HG03159 (cell line): ENCODE data around the gene RUSC2.
"Not testable (repeated sequence)": the region's sequence is repeated elsewhere in the genome, so short reads cannot be mapped to it uniquely, and the experiment has no call there.

Source experiments
- ATAC-seq: cut with Tn5 transposase; IDR thresholded peaks from one replicate; pipeline ENCODE4 v1.9.1; 2021; ENCODE audit warnings: mild to moderate bottlenecking, moderate library complexity; ENCODE audit not compliant: unreplicated experiment

The RUSC2 gene, protein sequence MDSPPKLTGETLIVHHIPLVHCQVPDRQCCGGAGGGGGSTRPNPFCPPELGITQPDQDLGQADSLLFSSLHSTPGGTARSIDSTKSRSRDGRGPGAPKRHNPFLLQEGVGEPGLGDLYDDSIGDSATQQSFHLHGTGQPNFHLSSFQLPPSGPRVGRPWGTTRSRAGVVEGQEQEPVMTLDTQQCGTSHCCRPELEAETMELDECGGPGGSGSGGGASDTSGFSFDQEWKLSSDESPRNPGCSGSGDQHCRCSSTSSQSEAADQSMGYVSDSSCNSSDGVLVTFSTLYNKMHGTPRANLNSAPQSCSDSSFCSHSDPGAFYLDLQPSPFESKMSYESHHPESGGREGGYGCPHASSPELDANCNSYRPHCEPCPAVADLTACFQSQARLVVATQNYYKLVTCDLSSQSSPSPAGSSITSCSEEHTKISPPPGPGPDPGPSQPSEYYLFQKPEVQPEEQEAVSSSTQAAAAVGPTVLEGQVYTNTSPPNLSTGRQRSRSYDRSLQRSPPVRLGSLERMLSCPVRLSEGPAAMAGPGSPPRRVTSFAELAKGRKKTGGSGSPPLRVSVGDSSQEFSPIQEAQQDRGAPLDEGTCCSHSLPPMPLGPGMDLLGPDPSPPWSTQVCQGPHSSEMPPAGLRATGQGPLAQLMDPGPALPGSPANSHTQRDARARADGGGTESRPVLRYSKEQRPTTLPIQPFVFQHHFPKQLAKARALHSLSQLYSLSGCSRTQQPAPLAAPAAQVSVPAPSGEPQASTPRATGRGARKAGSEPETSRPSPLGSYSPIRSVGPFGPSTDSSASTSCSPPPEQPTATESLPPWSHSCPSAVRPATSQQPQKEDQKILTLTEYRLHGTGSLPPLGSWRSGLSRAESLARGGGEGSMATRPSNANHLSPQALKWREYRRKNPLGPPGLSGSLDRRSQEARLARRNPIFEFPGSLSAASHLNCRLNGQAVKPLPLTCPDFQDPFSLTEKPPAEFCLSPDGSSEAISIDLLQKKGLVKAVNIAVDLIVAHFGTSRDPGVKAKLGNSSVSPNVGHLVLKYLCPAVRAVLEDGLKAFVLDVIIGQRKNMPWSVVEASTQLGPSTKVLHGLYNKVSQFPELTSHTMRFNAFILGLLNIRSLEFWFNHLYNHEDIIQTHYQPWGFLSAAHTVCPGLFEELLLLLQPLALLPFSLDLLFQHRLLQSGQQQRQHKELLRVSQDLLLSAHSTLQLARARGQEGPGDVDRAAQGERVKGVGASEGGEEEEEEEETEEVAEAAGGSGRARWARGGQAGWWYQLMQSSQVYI (N-terminal part only)

DNA sequence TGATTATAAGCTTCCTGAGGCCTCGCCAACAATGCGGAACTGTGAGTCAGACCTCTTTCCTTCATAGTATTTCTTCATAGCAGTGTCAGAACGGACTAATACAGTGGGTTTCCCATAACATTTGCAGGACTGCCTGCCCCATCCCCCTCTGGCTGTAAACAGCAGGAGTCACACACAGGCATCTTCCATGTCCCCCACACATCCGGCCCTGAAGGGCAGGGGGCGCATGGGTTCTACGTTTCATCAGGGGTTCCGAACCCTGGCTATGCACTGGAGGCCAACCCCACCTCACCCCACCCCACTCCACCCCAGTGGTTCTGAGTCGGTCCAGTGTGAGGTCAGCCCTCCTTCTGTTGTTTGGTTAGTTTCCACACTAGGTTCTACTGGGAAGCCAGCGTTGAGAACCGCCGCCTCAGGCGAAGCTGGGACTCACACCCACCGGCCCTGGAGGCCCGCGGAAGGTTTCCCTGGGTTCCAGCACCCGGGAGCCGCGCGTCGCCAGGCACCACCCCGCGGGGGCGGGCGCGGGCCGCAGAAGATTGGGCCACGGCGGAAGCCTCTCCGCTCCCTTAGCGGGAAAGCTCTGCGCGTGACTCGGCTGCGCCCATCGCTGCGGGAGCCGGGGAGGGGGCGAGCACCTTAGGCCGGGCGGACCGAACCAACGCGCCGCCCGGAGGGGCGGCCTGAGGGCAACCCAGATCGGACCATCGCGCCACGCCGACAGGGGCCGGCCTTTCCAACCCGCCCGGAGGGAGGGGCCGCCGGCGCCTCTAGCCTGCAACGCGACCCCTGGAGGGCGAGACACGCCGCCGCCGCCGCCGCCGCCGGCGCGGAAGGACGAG is at the start of gene RUSC2:
RUSC2 (plus strand) TSS at position 799 of the 842 bp plus-strand sequence. CDS start 56,411 bp downstream, outside the sequence.
- ATAC-seq = no peak

DNA sequence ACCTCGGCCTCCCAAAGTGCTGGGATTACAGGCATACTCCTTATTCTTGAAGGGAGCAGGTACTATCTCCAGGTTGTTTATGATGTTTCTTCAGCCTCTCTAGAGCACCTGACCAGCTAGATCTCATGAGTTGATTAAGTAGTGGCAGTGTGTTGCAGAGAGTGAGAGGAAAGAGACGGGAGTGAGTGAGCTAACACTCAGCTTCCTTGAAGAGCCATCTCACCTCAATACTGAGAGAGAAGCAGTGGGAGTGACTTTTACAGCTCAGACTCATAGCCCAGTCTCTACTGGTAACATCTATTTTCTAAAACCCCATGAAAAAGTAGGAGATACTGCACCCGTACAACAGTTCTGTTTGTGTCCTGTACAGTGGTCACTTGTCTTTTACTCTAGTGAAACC is 43.9 kb upstream of the RUSC2 start:
- no peak for ATAC-seq

DNA sequence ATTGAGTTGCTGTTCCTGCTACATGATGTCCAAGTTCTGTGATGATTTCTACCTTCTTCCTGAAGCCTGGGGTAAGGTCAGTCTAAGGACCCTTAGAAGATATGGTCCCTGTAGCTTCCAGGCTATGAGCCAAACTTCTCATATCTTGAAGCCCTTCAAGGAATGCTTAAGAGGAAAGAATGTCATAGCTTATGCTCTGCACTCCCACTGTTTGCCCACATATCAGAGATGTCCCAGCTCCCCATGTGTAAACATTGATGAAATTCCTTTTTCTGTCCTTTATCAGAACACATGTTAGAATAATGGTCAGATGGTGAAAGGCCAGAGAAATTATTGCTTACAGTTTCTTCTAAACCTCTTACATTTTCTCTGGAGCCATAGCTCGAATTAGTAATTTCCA is 41.4 kb upstream of the RUSC2 start:
- no peak for ATAC-seq

DNA sequence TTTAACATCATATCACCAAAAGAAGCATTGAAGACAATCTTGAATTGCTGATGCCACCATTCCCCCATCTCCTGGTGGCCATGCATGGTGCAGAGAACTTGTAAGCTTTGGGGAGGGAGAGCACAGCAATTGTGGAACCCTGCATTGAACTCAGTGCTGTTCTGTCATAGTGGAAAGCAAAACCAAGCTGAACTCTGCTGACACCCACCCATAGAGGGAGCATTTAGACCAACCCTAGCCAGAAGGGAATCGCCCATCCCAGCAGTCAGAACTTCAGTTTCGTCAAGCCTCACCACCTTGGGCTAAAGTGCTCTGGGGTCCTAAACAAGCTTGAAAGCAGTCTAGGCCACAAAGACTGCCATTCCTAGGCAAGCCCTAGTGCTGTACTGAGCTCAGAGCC is 37.4 kb upstream of the RUSC2 start:
- no peak for ATAC-seq

DNA sequence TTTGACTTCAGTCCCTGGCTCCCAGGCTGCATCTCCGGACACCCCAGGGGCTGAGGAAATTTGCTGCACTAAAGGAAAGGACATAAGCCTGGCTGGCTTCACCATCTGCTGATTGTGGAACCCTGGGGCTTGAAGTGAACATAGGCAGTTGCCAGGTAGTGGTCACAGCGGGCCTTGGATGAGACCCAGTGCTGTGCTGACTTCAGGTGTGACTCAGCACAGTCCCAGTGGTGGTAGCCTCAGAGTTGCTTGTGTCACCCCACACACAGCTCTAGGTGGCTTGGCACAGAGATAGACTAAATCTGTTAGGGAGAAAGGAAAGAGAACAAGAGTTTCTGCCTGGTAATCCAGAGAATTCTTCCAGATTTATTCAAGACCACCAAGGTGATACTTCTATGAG is 36.1 kb upstream of the RUSC2 start:
- ATAC-seq = no peak

DNA sequence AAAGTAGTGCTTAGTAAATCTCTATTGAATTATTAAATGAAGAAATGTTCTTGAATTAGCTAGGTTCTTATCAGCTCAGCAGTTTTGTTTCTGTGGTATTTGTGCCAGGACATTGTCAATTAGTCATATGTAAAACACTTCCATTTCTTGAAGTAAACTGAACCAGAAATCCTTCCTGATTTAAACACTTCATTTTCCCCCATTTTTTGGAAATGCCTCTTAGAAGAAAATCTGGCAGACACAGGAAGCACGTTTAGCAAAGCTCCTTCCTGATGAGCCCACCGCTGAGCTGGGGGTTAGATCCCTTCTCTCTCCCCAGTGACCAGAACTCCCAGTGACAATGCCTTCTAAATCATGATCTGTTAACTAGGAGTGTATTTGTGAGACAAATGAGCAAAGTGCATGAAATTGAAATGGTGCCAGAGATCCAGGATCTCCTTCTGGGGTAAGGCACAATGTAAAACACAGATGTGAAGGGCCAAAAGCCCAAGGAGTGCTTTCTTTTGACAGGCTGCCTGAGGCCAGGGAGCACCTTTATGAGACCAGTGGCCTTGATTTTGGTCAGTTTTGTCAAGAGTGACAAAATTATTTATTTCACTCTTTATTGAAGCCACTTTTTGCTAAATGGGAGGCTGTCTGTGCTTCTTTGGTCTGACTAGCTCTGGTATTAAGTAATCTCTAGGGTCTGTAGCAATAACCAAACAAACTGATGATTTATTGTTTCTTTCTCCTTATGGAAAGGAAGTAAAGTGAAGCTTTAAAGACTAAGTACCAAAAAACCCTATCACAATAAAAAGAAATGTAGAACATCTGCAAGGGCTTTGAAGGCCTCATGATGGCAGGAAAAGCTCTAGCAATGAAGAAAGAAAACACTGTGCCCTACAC is 25.5 kb upstream of the RUSC2 start:
- ATAC-seq = no peak

DNA sequence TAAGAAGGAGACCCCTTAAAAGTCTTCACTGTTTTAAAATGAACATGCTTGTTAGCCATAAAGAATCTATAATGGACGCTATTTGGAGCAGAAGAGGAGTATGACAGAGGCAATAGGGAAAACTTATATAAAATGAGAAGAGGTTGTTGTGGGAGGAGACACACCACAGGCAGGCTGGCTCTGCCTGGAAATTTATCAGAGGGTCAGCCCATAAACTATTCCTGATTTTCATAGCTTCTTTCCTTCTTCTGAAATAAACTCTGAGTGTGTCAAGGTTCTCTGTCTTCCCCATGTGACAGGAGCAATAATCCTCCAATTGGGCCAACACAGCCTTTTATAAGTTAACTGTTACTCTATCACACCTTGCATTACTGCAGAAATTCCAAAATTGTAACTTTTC is 19.6 kb upstream of the RUSC2 start:
- ATAC-seq = no peak

DNA sequence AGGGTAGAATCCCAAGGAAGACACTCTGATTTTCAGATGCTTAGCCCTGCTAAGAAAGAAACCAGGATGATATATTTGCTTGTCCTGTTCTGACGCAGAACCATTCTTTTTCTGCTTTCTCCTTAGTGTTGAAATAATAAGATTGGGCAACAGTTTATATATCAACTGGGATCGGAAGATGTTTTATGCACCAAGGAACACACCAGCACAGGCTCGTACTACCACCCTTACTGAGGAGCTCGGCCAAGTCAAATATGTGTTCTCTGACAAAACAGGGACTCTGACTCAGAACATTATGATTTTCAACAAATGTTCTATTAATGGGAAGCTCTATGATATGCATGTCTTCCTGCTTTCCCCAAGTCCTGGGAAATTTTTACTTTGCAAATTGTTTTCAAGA is 19.0 kb upstream of the RUSC2 start:
- ATAC-seq = no peak

DNA sequence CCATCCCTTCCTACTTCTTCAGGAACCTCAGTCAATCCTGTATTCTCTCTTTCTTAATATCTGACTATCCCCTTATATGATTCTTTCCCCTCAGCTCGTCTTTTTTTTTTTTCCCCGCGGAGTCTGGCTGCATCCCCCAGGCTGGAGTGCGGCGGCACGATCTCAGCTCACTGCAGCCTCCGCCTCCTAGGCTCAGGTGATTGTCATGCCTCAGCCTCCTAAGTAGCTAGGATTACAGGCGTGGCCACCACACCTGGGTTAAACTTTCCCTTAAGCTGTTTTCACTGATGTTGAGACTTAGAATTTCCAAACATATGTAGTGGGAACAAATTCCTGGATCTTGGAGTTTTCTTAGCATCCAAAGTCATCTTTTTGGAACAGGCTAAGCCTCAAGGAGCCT is 13.3 kb upstream of the RUSC2 start:
- no peak for ATAC-seq

DNA sequence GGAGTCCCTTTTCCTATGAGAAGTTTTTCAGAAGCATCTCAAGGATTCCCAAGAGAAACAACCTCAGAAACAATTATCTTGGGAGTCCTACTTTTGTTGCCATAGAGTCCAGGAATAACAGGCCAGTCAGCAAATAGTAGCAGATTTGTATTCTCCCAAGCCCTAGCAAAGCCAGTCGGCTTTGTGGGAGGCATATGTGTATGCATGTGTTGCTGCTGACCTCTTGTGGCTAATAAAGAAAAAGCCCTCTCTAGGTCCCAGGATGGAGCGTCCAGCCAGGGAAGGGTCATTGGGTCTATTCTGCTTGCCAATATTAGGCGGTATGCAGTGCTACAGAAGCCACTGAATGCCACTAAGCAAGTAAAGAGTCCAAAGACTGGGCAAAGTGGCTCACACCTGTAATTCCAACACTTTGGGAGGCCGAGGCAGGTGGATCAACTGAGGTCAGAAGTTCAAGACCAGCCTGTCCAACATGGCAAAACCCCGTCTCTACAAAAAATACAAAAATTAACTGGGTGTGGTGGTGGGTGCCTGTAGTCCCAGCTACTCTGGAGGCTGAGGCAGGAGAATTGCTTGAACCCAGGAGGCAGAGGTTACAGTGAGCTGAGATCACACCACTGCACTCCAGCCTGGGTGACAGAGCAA is 12.6 kb upstream of the RUSC2 start:
- not testable (repeated sequence) for ATAC-seq

DNA sequence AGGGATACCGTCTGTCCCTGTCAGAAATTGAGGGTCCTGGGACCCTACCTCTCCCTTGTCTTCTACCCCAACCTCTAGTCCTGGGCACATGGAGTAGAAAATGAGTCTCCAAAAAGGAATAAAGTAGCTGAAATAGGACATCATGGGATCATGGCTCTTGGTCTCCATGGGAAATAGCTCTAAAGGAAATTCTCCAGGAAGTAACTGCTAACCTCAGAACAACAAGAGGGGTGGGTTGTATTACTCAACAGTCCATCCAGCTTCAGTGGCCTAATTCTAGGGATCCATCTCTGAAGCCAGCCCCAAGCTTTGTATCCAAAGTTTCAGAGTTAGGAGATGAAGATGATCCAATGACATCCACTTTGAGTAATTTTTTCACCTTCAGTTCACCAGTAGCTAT is 11.0 kb upstream of the RUSC2 start:
- ATAC-seq = no peak

DNA sequence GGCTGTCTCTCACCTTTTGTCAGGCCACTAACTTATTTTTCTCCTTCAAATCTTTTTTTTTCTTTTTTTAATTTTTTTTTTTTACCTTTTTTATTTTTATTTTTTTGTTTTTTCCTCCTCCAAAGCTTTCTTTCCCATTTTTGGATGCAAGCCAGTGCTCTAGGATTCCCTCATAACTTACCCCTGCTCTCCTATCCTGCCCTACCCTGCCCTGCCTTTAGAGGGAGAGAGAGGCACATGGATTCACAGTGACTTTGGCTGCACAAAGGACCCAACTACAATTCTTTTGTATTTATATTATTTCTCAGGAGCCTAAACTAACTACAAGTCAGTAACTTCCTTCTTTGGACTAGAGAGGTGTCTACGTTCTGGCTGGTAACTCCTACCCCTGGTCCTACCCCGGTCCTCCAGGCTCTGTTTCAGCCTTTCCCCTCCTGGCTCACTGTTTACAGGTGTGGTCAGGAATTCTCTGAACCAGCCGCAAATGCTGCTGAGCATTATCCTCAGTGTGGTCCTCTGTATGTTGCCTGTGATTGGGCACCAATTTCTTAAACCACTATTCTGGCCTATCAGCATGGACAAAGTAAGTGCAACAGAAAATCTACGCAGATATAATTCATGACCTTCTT is 8.4 kb upstream of the RUSC2 start:
- ATAC-seq = no peak

DNA sequence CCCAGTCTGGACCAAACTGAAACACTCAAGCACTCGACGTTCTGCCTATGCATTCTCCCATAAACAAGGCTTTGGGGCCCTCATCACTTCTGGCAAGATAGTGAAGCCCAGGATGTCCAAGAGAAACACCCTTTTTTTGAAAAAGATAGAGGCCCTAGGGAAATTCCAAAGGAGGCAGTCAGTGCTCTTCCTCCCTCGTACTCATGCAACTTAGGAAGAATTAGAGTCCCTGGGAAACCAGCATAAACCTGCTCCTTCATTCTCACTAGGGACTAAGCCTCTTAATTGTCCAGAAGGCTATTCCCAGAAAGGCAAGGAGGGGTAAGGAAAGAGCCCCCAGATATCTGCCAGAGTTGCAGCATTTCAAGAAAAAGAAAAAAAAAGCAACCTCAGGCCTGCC is 7.8 kb upstream of the RUSC2 start:
- no peak for ATAC-seq

DNA sequence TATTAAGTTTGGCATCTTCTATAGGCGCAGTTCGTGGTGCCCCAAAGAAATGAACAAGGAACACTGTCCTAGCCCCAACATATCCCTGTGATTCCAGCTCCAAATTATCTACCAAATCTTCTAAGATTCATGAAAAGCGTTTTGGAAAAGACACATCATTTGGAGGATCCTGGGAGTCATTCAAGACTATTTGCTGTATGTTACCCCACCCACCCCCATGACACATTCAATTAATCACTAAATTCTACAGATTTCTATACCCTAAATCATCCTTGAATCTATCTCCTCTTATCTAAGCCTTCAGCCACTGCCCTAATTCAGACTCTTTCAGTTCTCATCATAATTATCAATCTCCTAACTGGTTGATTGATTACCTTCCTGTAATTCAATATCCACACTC is 5.5 kb upstream of the RUSC2 start:
- ATAC-seq = no peak

DNA sequence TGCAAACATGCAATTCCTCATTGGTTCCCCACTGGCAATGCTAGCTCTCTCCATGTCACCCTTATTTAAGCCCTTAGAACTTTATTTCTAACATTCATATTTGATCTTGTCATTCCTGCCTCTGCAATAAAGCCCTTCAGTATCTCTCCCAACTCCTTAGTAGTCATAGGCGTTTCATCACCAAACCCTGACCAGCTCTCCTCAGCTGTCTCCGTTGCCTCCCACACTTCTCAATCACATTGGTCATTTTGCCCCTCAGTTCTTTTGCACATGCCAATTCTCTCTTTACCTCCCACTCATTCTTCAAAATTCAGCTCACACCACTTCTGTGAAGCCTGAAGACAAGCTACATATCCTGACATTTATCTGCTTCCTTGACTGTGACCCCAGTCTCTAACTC is 2.8 kb upstream of the RUSC2 start:
- ATAC-seq = no peak

DNA sequence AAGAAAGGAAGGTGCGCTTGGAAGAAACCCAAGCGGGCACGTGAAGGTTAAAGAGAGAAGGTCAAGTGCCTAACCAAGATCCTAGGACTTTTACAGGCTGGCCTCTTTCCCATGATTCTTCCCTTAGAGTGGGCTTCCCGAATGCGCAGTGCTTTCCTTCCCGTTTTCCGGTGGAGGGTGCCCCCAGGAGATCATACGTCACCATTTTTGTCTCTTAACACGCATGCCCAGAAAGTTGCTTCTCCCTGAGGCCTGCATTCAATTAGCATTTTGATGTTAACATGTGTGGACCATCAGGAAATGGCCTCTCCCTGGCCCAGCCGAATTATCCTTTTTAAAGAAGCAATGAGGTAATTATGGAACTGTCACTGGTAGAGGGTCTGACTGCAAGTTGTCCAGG is 1.9 kb upstream of the RUSC2 start:
- no peak for ATAC-seq

DNA sequence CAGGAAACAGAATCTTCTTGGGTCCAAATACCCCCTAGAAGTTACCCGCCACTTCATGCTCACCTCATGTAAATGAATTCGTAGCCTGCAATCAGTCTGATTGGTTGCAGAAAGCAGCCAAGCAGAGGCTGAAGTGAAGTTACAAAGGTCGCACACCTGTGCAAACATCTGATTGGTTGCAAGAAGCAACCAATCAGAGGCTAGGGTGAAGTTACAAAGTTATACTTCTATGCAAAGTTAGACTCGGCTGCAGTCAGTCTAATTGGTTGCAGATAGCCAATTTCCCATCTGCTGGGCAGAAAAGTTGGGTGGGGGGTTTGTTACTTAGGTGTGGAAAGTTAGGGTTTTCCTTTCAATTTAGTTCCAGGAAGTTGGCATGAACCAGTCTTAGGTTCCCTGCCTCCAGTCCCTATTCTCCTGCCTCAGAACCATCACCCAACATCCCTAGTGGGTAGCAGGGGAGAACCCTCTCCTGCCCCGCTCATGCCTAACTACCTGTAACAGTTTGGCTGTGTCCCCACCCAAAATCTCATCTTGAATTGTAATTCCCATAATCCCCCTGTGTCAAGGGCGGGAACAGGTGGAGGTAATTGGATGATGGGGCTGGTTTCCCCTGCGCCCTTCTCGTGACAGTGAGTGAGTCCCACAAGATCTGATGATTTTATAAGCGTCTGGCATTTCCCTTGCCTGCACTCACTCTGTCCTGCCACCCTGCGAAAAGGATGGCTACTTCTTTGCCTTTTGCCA is 1.2 kb upstream of the RUSC2 start:
- ATAC-seq = no peak
